CD14-positive monocyte (primary cell): ENCODE results near the gene PSG5. TPM values are rescaled to one million over a fixed set of nuclear protein-coding genes. Genes with fewer than 3 reads are reported as not detected.
"Not testable (repeated sequence)": the region's sequence is repeated elsewhere in the genome, so short reads cannot be mapped to it uniquely, and the experiment has no call there.

Experiments used
- DNase-seq, 3 donors: peaks; one replicate each; pipeline ENCODE4 v3.0.0-alpha.2; 2011 to 2022
- H2AFZ ChIP-seq: 2 replicates; pipeline ENCODE4 v1.6.0; 2012; ENCODE audit warnings: mild to moderate bottlenecking, low read depth, low read length, inconsistent platforms; ENCODE audit not compliant: insufficient read depth, poor library complexity, severe bottlenecking
- H3K27ac ChIP-seq, 2 donors: 1 replicate in 1 of 2; 2 replicates in 1 of 2; pipeline ENCODE4 v1.5.1; 2012 to 2013; ENCODE audit warnings: low read length in 2 of 2, control low read depth in 1 of 2, inconsistent platforms in 1 of 2, low read depth in 1 of 2, mild to moderate bottlenecking in 1 of 2
- H3K27me3 ChIP-seq, 2 donors: one replicate each; pipeline versions ENCODE4 v1.6.0 to v1.6.1; 2011 to 2013; ENCODE audit warnings: low read length in 2 of 2; ENCODE audit not compliant: control insufficient read depth in 2 of 2, insufficient read depth in 2 of 2
- H3K36me3 ChIP-seq, 2 donors: replicated peaks in 1 of 2; 1 replicate in 1 of 2; 2 replicates in 1 of 2; pipeline versions ENCODE4 v1.5.1 to v1.6.1; 2012 to 2013; ENCODE audit warnings: low read length in 2 of 2, control low read depth in 1 of 2, inconsistent platforms in 1 of 2, mild to moderate bottlenecking in 1 of 2; ENCODE audit not compliant: insufficient read depth in 2 of 2, control insufficient read depth in 1 of 2
- H3K4me1 ChIP-seq, 2 donors: 1 replicate in 1 of 2; 2 replicates in 1 of 2; pipeline versions ENCODE4 v1.5.1 to v1.6.1; 2012 to 2013; ENCODE audit warnings: low read length in 2 of 2, control low read depth in 1 of 2, inconsistent platforms in 1 of 2, mild to moderate bottlenecking in 1 of 2, moderate library complexity in 1 of 2; ENCODE audit not compliant: insufficient read depth in 2 of 2, control insufficient read depth in 1 of 2
- H3K4me2 ChIP-seq: replicated peaks from 2 replicates; pipeline ENCODE3; 2012; ENCODE audit warnings: low read length, moderate library complexity, mild to moderate bottlenecking; ENCODE audit not compliant: poor library complexity, severe bottlenecking; ENCODE audit errors: extremely low read depth
- H3K4me3 ChIP-seq, 3 experiments: fragments of 200-600 bp in 1 of 3; sonication (generic) in 1 of 3; replicated peaks in 1 of 3; 1 replicate in 2 of 3; 2 replicates in 1 of 3; pipeline ENCODE4 v1.5.1; 2011 to 2013; ENCODE audit warnings: low read length in 3 of 3, mild to moderate bottlenecking in 3 of 3, control low read depth in 2 of 3, low read depth in 2 of 3, inconsistent platforms in 1 of 3, moderate library complexity in 1 of 3
- H3K79me2 ChIP-seq: 2 replicates; pipeline ENCODE4 v1.6.0; 2012; ENCODE audit warnings: mild to moderate bottlenecking, control low read depth, inconsistent platforms, low read length, moderate library complexity; ENCODE audit not compliant: insufficient read depth
- H3K9ac ChIP-seq: 2 replicates; pipeline ENCODE4 v1.6.0; 2017; ENCODE audit warnings: low read length, mild to moderate bottlenecking; ENCODE audit not compliant: insufficient read depth, poor library complexity, severe bottlenecking
- H3K9me3 ChIP-seq, 2 donors: replicated peaks in 1 of 2; 1 replicate in 1 of 2; 2 replicates in 1 of 2; pipeline versions ENCODE4 v1.5.1 to v1.6.1; 2012 to 2013; ENCODE audit warnings: low read length in 2 of 2, control low read depth in 1 of 2; ENCODE audit not compliant: control insufficient read depth in 1 of 2, insufficient read depth in 1 of 2
- H4K20me1 ChIP-seq: 2 replicates; pipeline ENCODE4 v1.6.0; 2012; ENCODE audit warnings: mild to moderate bottlenecking, low read length, control low read depth, moderate library complexity; ENCODE audit not compliant: insufficient read depth
- H3K27ac Mint-ChIP-seq, 7 donors: one replicate each; pipeline ENCODE4 v1.8.0; 2020; ENCODE audit warnings: mild to moderate bottlenecking in 7 of 7, mixed read lengths in 7 of 7, moderate library complexity in 6 of 7, inconsistent platforms in 2 of 7
- H3K27me3 Mint-ChIP-seq, 3 donors: one replicate each; pipeline ENCODE4 v1.8.0; 2021 to 2022; ENCODE audit warnings: low read depth in 3 of 3, mild to moderate bottlenecking in 3 of 3, mixed read lengths in 3 of 3, moderate library complexity in 3 of 3, inconsistent platforms in 1 of 3
- H3K36me3 Mint-ChIP-seq, 2 donors: one replicate each; pipeline ENCODE4 v1.8.0; 2020; ENCODE audit warnings: mixed read lengths in 2 of 2, inconsistent platforms in 1 of 2, mild to moderate bottlenecking in 1 of 2
- H3K4me1 Mint-ChIP-seq: one replicate; pipeline ENCODE4 v1.8.0; 2020; ENCODE audit warnings: mild to moderate bottlenecking, mixed read lengths
- H3K4me3 Mint-ChIP-seq, 2 donors: one replicate each; pipeline ENCODE4 v1.8.0; 2020; ENCODE audit warnings: mild to moderate bottlenecking in 2 of 2, mixed read lengths in 2 of 2, moderate library complexity in 1 of 2
- H3K9me3 Mint-ChIP-seq, 7 donors: one replicate each; pipeline ENCODE4 v1.8.0; 2020 to 2022; ENCODE audit warnings: mixed read lengths in 7 of 7, mild to moderate bottlenecking in 6 of 7, moderate library complexity in 6 of 7, inconsistent platforms in 2 of 7
- WGBS: methylation state at CpG from one replicate; pipeline ENCODE4 v1.1.5; 2013; ENCODE audit warnings: missing lambda C conversion rate; ENCODE audit not compliant: insufficient coverage; 5-methylcytosine and 5-hydroxymethylcytosine counted together
- intact Hi-C, 2 donors: fragments of 100-400 bp; cut with micrococcal nuclease; formaldehyde crosslinking; loops; one replicate each; pipeline versions ENCODE4 v1.15.0 to v1.15.1; 2023
- polyA plus RNA-seq, 3 donors: library from polyadenylated mRNA; depleted of rRNA in 1 of 3; unstranded in 2 of 3; stranded (reverse) in 1 of 3; fragments of 300-500 nt in 2 of 3; fragments of >200 nt in 1 of 3; fragmentation: Illumina TruSeq in 2 of 3; gene quantifications; 1 replicate in 2 of 3; 2 replicates in 1 of 3; pipeline ENCODE4 v1.2.3, GENCODE V29; 2012 to 2021

Gene PSG5
- polyA plus RNA-seq, 3 donors: not detected

DNA sequence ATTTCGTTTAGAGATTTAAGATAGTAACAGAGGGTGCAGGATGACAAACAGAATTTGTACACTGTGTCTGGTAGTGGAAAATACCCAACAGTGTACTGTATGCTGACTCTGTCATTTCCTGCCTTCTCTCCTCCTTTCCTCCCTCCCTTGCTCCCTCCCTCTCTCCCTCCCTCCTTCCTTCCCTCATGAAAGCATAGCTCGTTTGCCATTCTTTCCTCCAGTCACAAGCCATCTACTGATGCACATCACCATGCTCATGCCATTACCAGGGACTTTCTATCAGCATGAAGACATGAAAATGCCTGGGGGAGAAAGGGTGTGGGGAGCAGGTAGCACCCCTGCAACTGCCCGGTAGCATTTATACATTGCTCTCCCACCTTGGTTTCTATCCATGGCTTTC lies 66.8 kb downstream of the PSG5 start:
- H3K4me2 ChIP-seq, intact Hi-C loops, H3K79me2 ChIP-seq, H3K4me3 ChIP-seq, H4K20me1 ChIP-seq, H3K27ac Mint-ChIP-seq, H3K4me1 ChIP-seq, H2AFZ ChIP-seq, H3K4me1 Mint-ChIP-seq, H3K36me3 ChIP-seq, H3K27ac ChIP-seq, H3K27me3 ChIP-seq, DNase-seq, H3K36me3 Mint-ChIP-seq, H3K27me3 Mint-ChIP-seq, H3K9me3 ChIP-seq, H3K9ac ChIP-seq, H3K4me3 Mint-ChIP-seq: not testable (repeated sequence)
- 17% methylated on average over 1 of the region's 3 CpGs for WGBS
- H3K9me3 Mint-ChIP-seq: peaks cover 6 to 33% (median 13%) of the 10 kb centered on the region in 7 donors

Other genes starting within 250 kb of the PSG5 start
- gene PSG7, start 249.3 kb downstream of the PSG5 start, polyA plus RNA-seq: not detected
- not detected for gene PSG11, start 160.1 kb downstream of the PSG5 start, polyA plus RNA-seq
- gene PSG2, start 103.8 kb downstream of the PSG5 start, polyA plus RNA-seq: not detected
- not detected for gene PSG4, start 19.1 kb upstream of the PSG5 start, polyA plus RNA-seq
- not detected for gene PSG9, start 83.0 kb upstream of the PSG5 start, polyA plus RNA-seq
- gene CD177, start 167.2 kb upstream of the PSG5 start, polyA plus RNA-seq: not detected
- gene TEX101, start 228.4 kb upstream of the PSG5 start, polyA plus RNA-seq: under 1 TPM in 1 of 3 donors, not detected in 2; 0.16 TPM